Neural crest cell (in vitro differentiated cells): ENCODE data around the gene PCBP3. TPM values are rescaled to one million over a fixed set of nuclear protein-coding genes. Genes with fewer than 3 reads are reported as not detected.

Experiments used
- DNase-seq: peaks from one replicate; pipeline ENCODE4 v3.0.0; 2021; ENCODE audit warnings: low read depth, mixed read lengths, low spot score
- H3K27ac Mint-ChIP-seq: one replicate; pipeline ENCODE4 v1.8.0; 2021; ENCODE audit warnings: mild to moderate bottlenecking, mixed read lengths; ENCODE audit not compliant: unreplicated experiment
- H3K27me3 Mint-ChIP-seq: 2 replicates; pipeline ENCODE4 v1.8.0; 2021; ENCODE audit warnings: low read depth, mild to moderate bottlenecking, mixed read lengths
- H3K36me3 Mint-ChIP-seq: 2 replicates; pipeline ENCODE4 v1.8.0; 2021; ENCODE audit warnings: low read depth, mild to moderate bottlenecking, mixed read lengths
- H3K4me1 Mint-ChIP-seq: 2 replicates; pipeline ENCODE4 v1.8.0; 2021; ENCODE audit warnings: mixed read lengths
- H3K4me3 Mint-ChIP-seq: one replicate; pipeline ENCODE4 v1.8.0; 2021; ENCODE audit warnings: mild to moderate bottlenecking, mixed read lengths
- H3K9me3 Mint-ChIP-seq: 2 replicates; pipeline ENCODE4 v1.8.0; 2021; ENCODE audit warnings: mixed read lengths
- CTCF ChIP-seq: fragments of 200-600 bp; sonication (generic); conservative IDR thresholded peaks from 2 replicates; pipeline ENCODE4 v1.5.0; 2021; ENCODE audit warnings: antibody characterized with exemption, mild to moderate bottlenecking
- total RNA-seq: library from RNA; stranded (reverse); gene quantifications from 2 replicates; pipeline ENCODE4 v1.2.1, GENCODE V29; 2021

The PCBP3 gene
- total RNA-seq, 1 donor from 2014 or later = 5.1 TPM

GRCh38 chr21:45801989-45802388, 158.5 kb downstream of the PCBP3 start:
- DNase-seq = no peak
- peaks cover 8% of the 10 kb centered on the region for H3K4me1 Mint-ChIP-seq
- H3K27ac Mint-ChIP-seq = no peak overlapping the region
- no peak overlapping the region for H3K4me3 Mint-ChIP-seq
- H3K36me3 Mint-ChIP-seq = no peaks in the 10 kb centered on the region
- no peak for TF ChIP-seq CTCF
- H3K27me3 Mint-ChIP-seq = no peaks in the 10 kb centered on the region
- H3K9me3 Mint-ChIP-seq = no peaks in the 10 kb centered on the region

- Mint-ChIP-seq H3K27ac (no peak overlapping the region), H3K4me3 (no peak overlapping the region), H3K27me3 (no peaks in the 10 kb centered on the region), H3K4me1 (peaks cover 8% of the 10 kb centered on the region), H3K9me3 (no peaks in the 10 kb centered on the region), H3K36me3 (no peaks in the 10 kb centered on the region)
- no peak for DNase-seq
- no peak for TF ChIP-seq CTCF
These were observed 158.9 kb downstream of the PCBP3 start for GRCh38 chr21:45802425-45802824.

- no peak for DNase-seq
- no peak for TF ChIP-seq CTCF
- H3K4me1 Mint-ChIP-seq = peaks cover 8% of the 10 kb centered on the region
- H3K27me3 Mint-ChIP-seq = no peaks in the 10 kb centered on the region
- H3K27ac Mint-ChIP-seq = no peak overlapping the region
- no peaks in the 10 kb centered on the region for H3K36me3 Mint-ChIP-seq
- H3K9me3 Mint-ChIP-seq = no peaks in the 10 kb centered on the region
- H3K4me3 Mint-ChIP-seq = no peak overlapping the region
These were observed 159.6 kb downstream of the PCBP3 start for GRCh38 chr21:45802956-45803617.

- H3K4me1 Mint-ChIP-seq = peaks cover 8% of the 10 kb centered on the region
- H3K9me3 Mint-ChIP-seq = no peaks in the 10 kb centered on the region
- no peak overlapping the region for H3K4me3 Mint-ChIP-seq
- H3K36me3 Mint-ChIP-seq = no peaks in the 10 kb centered on the region
- DNase-seq = no peak
- no peak overlapping the region for H3K27ac Mint-ChIP-seq
- H3K27me3 Mint-ChIP-seq = no peaks in the 10 kb centered on the region
- no peak for TF ChIP-seq CTCF
These were observed 160.3 kb downstream of the PCBP3 start for GRCh38 chr21:45803618-45804340.

- Mint-ChIP-seq H3K27ac (no peak overlapping the region), H3K4me3 (no peak overlapping the region), H3K36me3 (no peaks in the 10 kb centered on the region), H3K9me3 (no peaks in the 10 kb centered on the region), H3K4me1 (peaks cover 8% of the 10 kb centered on the region), H3K27me3 (no peaks in the 10 kb centered on the region)
- DNase-seq = no peak
- TF ChIP-seq CTCF = no peak
These were observed 161.3 kb downstream of the PCBP3 start for GRCh38 chr21:45804809-45805313.
